NT2/D1 (cell line): Measurements from ENCODE around the gene KRT85.

Source experiments
- SUZ12 ChIP-seq: IDR thresholded peaks from 2 replicates; pipeline ENCODE4 v1.6.1; 2011; ENCODE audit not compliant: insufficient read length, insufficient read depth; ENCODE audit errors: extremely low read depth
- YY1 ChIP-seq: IDR thresholded peaks from 2 replicates; pipeline ENCODE4 v1.6.1; 2011; ENCODE audit not compliant: insufficient read length, insufficient read depth
- ZNF274 ChIP-seq: IDR thresholded peaks from 2 replicates; pipeline ENCODE4 v1.6.1; 2011; ENCODE audit warnings: mild to moderate bottlenecking, low read depth, low read length

DNA sequence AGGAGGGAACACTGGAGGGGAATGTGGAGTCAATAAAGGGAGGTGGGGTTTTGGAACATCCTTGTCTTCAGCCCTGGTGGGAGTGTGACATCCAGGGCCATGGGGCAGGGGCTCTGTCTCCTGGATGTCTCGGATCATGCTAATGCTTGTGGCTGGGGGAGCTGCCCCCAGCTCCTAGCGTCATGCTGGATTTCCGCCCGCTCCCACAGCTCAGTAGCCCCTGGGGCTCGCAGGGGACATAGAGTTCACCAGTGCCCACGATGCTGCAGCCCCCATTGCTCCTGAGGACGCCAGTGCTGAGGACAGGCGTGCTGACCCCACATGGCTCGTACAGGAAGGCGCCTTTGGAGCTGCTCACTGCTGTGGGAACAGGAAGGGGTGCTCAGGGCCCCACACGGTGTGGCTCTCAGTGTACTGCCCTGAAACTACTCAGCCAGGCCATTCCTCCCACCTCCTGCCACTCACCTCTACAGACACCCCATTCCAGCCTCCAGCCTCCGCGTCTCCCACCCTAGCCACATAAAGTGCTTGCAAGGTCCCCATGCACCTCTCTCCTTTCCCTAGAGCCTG lies 27.6 kb upstream of the KRT85 start:
- no peak for TF ChIP-seq ZNF274
- TF ChIP-seq YY1, result no peak
- TF ChIP-seq SUZ12, result no peak
